Endothelial cell of umbilical vein (primary cell): ENCODE results near the gene ALDH1A2. TPM values are rescaled to one million over a fixed set of nuclear protein-coding genes. Genes with fewer than 3 reads are reported as not detected.

Experiments
- BruUV-seq: library from RNA; stranded (reverse); fragments of 400-500 nt; replicated peaks from 2 replicates; lab custom pipeline; 2021; lab: Mats Ljungman, UMichigan
- CTCF ChIA-PET: fragments of 300-600, 350-600 bp; sonication (Branson Sonifier 250); formaldehyde crosslinking; loops from one replicate; lab custom pipeline; 2021; ENCODE audit warnings: antibody characterized with exemption, inconsistent platforms; lab: Charles Lee
- POLR2A ChIA-PET: fragments of 300-600, 350-600 bp; sonication (Branson Sonifier 250); formaldehyde crosslinking; loops from one replicate; lab custom pipeline; 2021; ENCODE audit warnings: antibody characterized with exemption, inconsistent platforms; lab: Charles Lee
- DNase-seq: peaks from one replicate; pipeline ENCODE4 v3.0.0-alpha.2; 2011; ENCODE audit warnings: low read depth, low spot score
- FAIRE-seq: peaks from 2 replicates; lab custom pipeline; 2011; peaks lifted over from hg19 to GRCh38; lab: Jason Lieb, UNC
- H2AFZ ChIP-seq: 2 replicates; pipeline ENCODE4 v1.6.0; 2012; ENCODE audit warnings: low read depth, low read length, control low read depth, inconsistent platforms
- H3K27ac ChIP-seq: 2 replicates; pipeline ENCODE4 v1.5.1; 2011; ENCODE audit warnings: low read depth, mild to moderate bottlenecking, control low read depth, low read length, moderate library complexity; ENCODE audit not compliant: insufficient read depth
- H3K27me3 ChIP-seq, 2 experiments: 2 replicates each; pipeline versions ENCODE4 v1.6.0 to v1.6.1; 2011; ENCODE audit warnings: low read length in 2 of 2, mixed read lengths in 1 of 2; ENCODE audit not compliant: control insufficient read depth in 2 of 2, insufficient read depth in 2 of 2
- H3K36me3 ChIP-seq, 2 experiments: 2 replicates in 1 of 2; 3 replicates in 1 of 2; pipeline ENCODE4 v1.5.1; 2011; ENCODE audit warnings: low read length in 2 of 2, mild to moderate bottlenecking in 1 of 2, moderate library complexity in 1 of 2; ENCODE audit not compliant: control insufficient read depth in 2 of 2, insufficient read depth in 2 of 2; ENCODE audit errors: extremely low read depth in 1 of 2
- H3K4me1 ChIP-seq: 3 replicates; pipeline ENCODE4 v1.5.1; 2011; ENCODE audit warnings: mild to moderate bottlenecking, low read length; ENCODE audit not compliant: control insufficient read depth, insufficient read depth; ENCODE audit errors: extremely low read depth
- H3K4me2 ChIP-seq: 2 replicates; pipeline ENCODE4 v1.6.1; 2011; ENCODE audit warnings: low read length, control low read depth, mixed read lengths; ENCODE audit not compliant: insufficient read depth
- H3K4me3 ChIP-seq, 3 experiments: fragments of 200-600 bp in 1 of 3; sonication (generic), shearing (Covaris generic) in 1 of 3; replicated peaks in 1 of 3; 2 replicates each; pipeline ENCODE4 v1.5.1; 2011 to 2016; ENCODE audit warnings: control low read depth in 3 of 3, low read length in 3 of 3, mild to moderate bottlenecking in 2 of 3, inconsistent platforms in 1 of 3, low read depth in 1 of 3, moderate library complexity in 1 of 3; ENCODE audit not compliant: insufficient read depth in 1 of 3
- H3K79me2 ChIP-seq: 2 replicates; pipeline ENCODE4 v1.6.0; 2012; ENCODE audit warnings: low read length, inconsistent platforms; ENCODE audit not compliant: control insufficient read depth, insufficient read depth
- H3K9ac ChIP-seq: replicated peaks from 2 replicates; pipeline ENCODE3; 2011; ENCODE audit warnings: low read length, control low read depth; ENCODE audit not compliant: insufficient read depth; ENCODE audit errors: extremely low read depth
- H3K9me1 ChIP-seq: replicated peaks from 3 replicates; pipeline ENCODE4 v1.6.0; 2011; ENCODE audit warnings: mild to moderate bottlenecking, low read length; ENCODE audit not compliant: control insufficient read depth, insufficient read depth; ENCODE audit errors: extremely low read depth
- H3K9me3 ChIP-seq: replicated peaks from 2 replicates; pipeline ENCODE4 v1.5.1; 2012; ENCODE audit warnings: low read length, inconsistent platforms; ENCODE audit not compliant: control insufficient read depth, insufficient read depth
- H4K20me1 ChIP-seq: replicated peaks from 2 replicates; pipeline ENCODE3; 2011; ENCODE audit warnings: mild to moderate bottlenecking, low read length; ENCODE audit not compliant: control insufficient read depth, insufficient read depth; ENCODE audit errors: extremely low read depth
- CTCF ChIP-seq, 2 donors: IDR thresholded peaks; 1 replicate in 1 of 2; 2 replicates in 1 of 2; pipeline ENCODE4 v1.5.1; 2011; ENCODE audit warnings: low read length in 2 of 2, mild to moderate bottlenecking in 2 of 2, moderate library complexity in 2 of 2, control low read depth in 1 of 2, inconsistent platforms in 1 of 2, low read depth in 1 of 2; ENCODE audit not compliant: insufficient read depth in 1 of 2; ENCODE audit errors: extremely low read depth in 1 of 2
- EZH2 ChIP-seq: IDR thresholded peaks from 2 replicates; pipeline ENCODE4 v1.6.1; 2012; ENCODE audit warnings: borderline replicate concordance, low read depth, mild to moderate bottlenecking, moderate library complexity, low read length, inconsistent platforms; ENCODE audit not compliant: severe bottlenecking
- FOS ChIP-seq: IDR thresholded peaks from 2 replicates; pipeline ENCODE4 v1.6.1; 2011; ENCODE audit warnings: mild to moderate bottlenecking, low read length, moderate library complexity, borderline replicate concordance; ENCODE audit not compliant: insufficient read depth
- GATA2 ChIP-seq: IDR thresholded peaks from 2 replicates; pipeline ENCODE4 v1.7.0; 2011; ENCODE audit warnings: low read depth, mild to moderate bottlenecking, moderate library complexity, mixed read lengths, low read length; ENCODE audit not compliant: insufficient read length, insufficient read depth
- JUN ChIP-seq: IDR thresholded peaks from 2 replicates; pipeline ENCODE4 v1.6.1; 2011; ENCODE audit warnings: borderline replicate concordance, low read depth; ENCODE audit not compliant: insufficient read length, insufficient read depth
- MAX ChIP-seq: IDR thresholded peaks from 2 replicates; pipeline ENCODE4 v1.6.1; 2011; ENCODE audit not compliant: insufficient read depth, insufficient read length
- MYC ChIP-seq: IDR thresholded peaks from one replicate; pipeline ENCODE4 v1.6.1; 2011; ENCODE audit warnings: mild to moderate bottlenecking, low read depth, low read length
- POLR2A ChIP-seq: IDR thresholded peaks from 2 replicates; pipeline ENCODE4 v1.6.1; 2012; ENCODE audit warnings: low read depth, mild to moderate bottlenecking, control low read depth, low read length
- POLR2AphosphoS5 ChIP-seq: IDR thresholded peaks from 2 replicates; pipeline ENCODE4 v1.6.1; 2012; ENCODE audit warnings: low read depth, mild to moderate bottlenecking, control low read depth, low read length, moderate library complexity; ENCODE audit not compliant: insufficient read depth
- dilution Hi-C: fragments of 300-500 bp; cut with MboI; formaldehyde crosslinking; loops from one replicate; pipeline ENCODE4 v1.15.0; 2019; ENCODE audit warnings: low sequenced_read_pairs; ENCODE audit not compliant: extremely low pct_ligation_motif_present
- intact Hi-C: fragments of 100-400 bp; cut with micrococcal nuclease; formaldehyde crosslinking; loops from one replicate; pipeline ENCODE4 v1.10.0; 2022
- polyA plus RNA-seq, 4 experiments: library from polyadenylated mRNA; depleted of rRNA in 3 of 4; stranded (reverse) in 3 of 4; unstranded in 1 of 4; fragments of >200 nt; gene quantifications; 2 replicates each; pipeline versions ENCODE4 v1.2.1 to v1.2.3, GENCODE V29; 2011 to 2012; ENCODE audit warnings: missing spikeins in 1 of 4
- total RNA-seq: library from RNA; stranded (reverse); gene quantifications from 2 replicates; pipeline ENCODE4 v1.2.3, GENCODE V29; 2021

The ALDH1A2 gene
- total and polyA plus RNA-seq, 2 donors (not counting 3 experiments of a cell fraction or from before 2014, with no cell fraction given) = 16.3 to 34.9 TPM

- no peak for FAIRE-seq
- CTCF ChIA-PET = interaction anchor here (1.5 to 1.7 kb wide), 4 partner anchors 11 to 355 kb away, joined by 3 to 9 read pairs (median 5); no protein-coding TSS in a partner anchor
- TF ChIP-seq MAX = no peak
- no peak for TF ChIP-seq MYC
- TF ChIP-seq GATA2 = no peak
- TF ChIP-seq JUN = no peak
- no peak for TF ChIP-seq POLR2AphosphoS5
- TF ChIP-seq FOS = no peak
- no peak for TF ChIP-seq EZH2
- TF ChIP-seq CTCF (IDR thresholded peaks at IDR 0.05; ENCODE audit: extremely low read depth in 1 of 2, insufficient read depth in 1 of 2, low read depth in 1 of 2, low read length in 2 of 2) = no peak
- TF ChIP-seq POLR2A = no peak
Measured at GRCh38 chr15:58087871-58088270, 22.4 kb upstream of the ALDH1A2 start.

More at GRCh38 chr15:58087871-58088270, 22.4 kb upstream of the ALDH1A2 start:
- Histone ChIP-seq H3K4me1 (peaks cover 6% of the 10 kb centered on the region), H3K27ac (no peak overlapping the region), H3K4me2 (no peak overlapping the region), H3K4me3 (no peak overlapping the region), H3K9ac (no peak overlapping the region), H3K36me3 (no peaks in the 10 kb centered on the region), H3K9me3 (no peaks in the 10 kb centered on the region), H3K79me2 (no peaks in the 10 kb centered on the region), H2AFZ (no peak overlapping the region), H3K9me1 (no peaks in the 10 kb centered on the region), H4K20me1 (no peaks in the 10 kb centered on the region), H3K27me3 (no peaks in the 10 kb centered on the region)
- no TSS peak for BruUV-seq
- DNase-seq = no peak
- intact Hi-C loops = no loop called here
- dilution Hi-C loops = no loop called here
- POLR2A ChIA-PET = no interaction called here
